Colonic mucosa (tissue), 4 donors: ENCODE measurements around the gene SYF2. TPM values are rescaled to one million over a fixed set of nuclear protein-coding genes. Genes with fewer than 3 reads are reported as not detected.
A peak's percentile ranks its signal among the peaks of the same experiment; 100 is the strongest.

Experiments used
- DNase-seq: peaks from one replicate; pipeline ENCODE4 v3.0.0-alpha.2; 2020
- H3K27ac ChIP-seq: fragments of 200-600 bp; one replicate; pipeline ENCODE4 v1.8.0; 2021
- H3K27me3 ChIP-seq: fragments of 200-600 bp; one replicate; pipeline ENCODE4 v1.8.0; 2021
- H3K36me3 ChIP-seq: fragments of 200-600 bp; one replicate; pipeline ENCODE4 v1.8.0; 2021
- H3K4me1 ChIP-seq: fragments of 200-600 bp; one replicate; pipeline ENCODE4 v1.8.0; 2021; ENCODE audit warnings: mild to moderate bottlenecking
- H3K4me3 ChIP-seq: fragments of 200-600 bp; one replicate; pipeline ENCODE4 v1.8.0; 2021
- H3K9ac ChIP-seq, 2 donors: one replicate each; pipeline ENCODE4 v1.7.0; 2013; ENCODE audit warnings: control low read depth in 2 of 2, low read depth in 2 of 2, low read length in 2 of 2
- H3K9me3 ChIP-seq: fragments of 200-600 bp; one replicate; pipeline ENCODE4 v1.8.0; 2021
- CTCF ChIP-seq: fragments of 200-600 bp; IDR thresholded peaks from one replicate; pipeline ENCODE4 v1.8.0; 2022; ENCODE audit warnings: antibody characterized with exemption, mild to moderate bottlenecking
- intact Hi-C: fragments of 100-400 bp; cut with DNase I; formaldehyde crosslinking; loops from one replicate; pipeline ENCODE4 v1.14.1; 2022
- total RNA-seq, 2 donors: library from RNA; stranded (reverse); fragmentation: NEBNext Ultra II Directional in 1 of 2; extraction: Animal tissue kit (Norgen Biotek cat#: 25700) in 1 of 2; gene quantifications; one replicate each; pipeline ENCODE4 v1.2.1, GENCODE V29; 2021
- donor health status: healthy.
- donor health status: DM: no; HTN: no; CAD: no.
- donor health status: DM: no; HTN: no; CAD: no.

The SYF2 gene
- total RNA-seq, 2 donors from 2014 or later, result 38.8 to 60.8 TPM

GRCh38 chr1:25232866-25233784, 823 bp upstream of the SYF2 start:
- Histone ChIP-seq H3K27ac (peak overlapping the region; percentile 96), H3K4me3 (peak overlapping the region; percentile 100), H3K4me1 (peaks cover 14% of the 10 kb centered on the region), H3K36me3 (peaks cover 9% of the 10 kb centered on the region), H3K27me3 (no peaks in the 10 kb centered on the region), H3K9ac (peak overlapping the region; percentile 75 to 98), H3K9me3 (no peaks in the 10 kb centered on the region)
- DNase-seq, result peak; percentile 93
- intact Hi-C loops, result no loop called here
- TF ChIP-seq CTCF, result no peak

- Histone ChIP-seq H3K4me3 (no peak overlapping the region), H3K36me3 (peaks cover 18% of the 10 kb centered on the region), H3K9me3 (no peaks in the 10 kb centered on the region), H3K9ac (no peak overlapping the region), H3K27ac (no peak overlapping the region), H3K27me3 (no peaks in the 10 kb centered on the region), H3K4me1 (no peaks in the 10 kb centered on the region)
- TF ChIP-seq CTCF, result no peak
- DNase-seq, result no peak
- intact Hi-C loops, result no loop called here
Measured at GRCh38 chr1:25223471-25223870, 8.8 kb downstream of the SYF2 start.

- no peak overlapping the region for H3K27ac ChIP-seq
- no peak overlapping the region for H3K4me3 ChIP-seq
- intact Hi-C loops, result no loop called here
- DNase-seq, result no peak
- H3K27me3 ChIP-seq, result no peaks in the 10 kb centered on the region
- H3K4me1 ChIP-seq, result no peaks in the 10 kb centered on the region
- no peaks in the 10 kb centered on the region for H3K9me3 ChIP-seq
- H3K9ac ChIP-seq, result no peak overlapping the region
- TF ChIP-seq CTCF, result no peak
- peaks cover 11% of the 10 kb centered on the region for H3K36me3 ChIP-seq
Measured at GRCh38 chr1:25222606-25223005, 9.7 kb downstream of the SYF2 start.

GRCh38 chr1:25220666-25221065, 11.6 kb downstream of the SYF2 start:
- no peaks in the 10 kb centered on the region for H3K9me3 ChIP-seq
- H3K4me3 ChIP-seq, result no peak overlapping the region
- peak; percentile 72 for DNase-seq
- no peak overlapping the region for H3K9ac ChIP-seq
- H3K27me3 ChIP-seq, result no peaks in the 10 kb centered on the region
- peak overlapping the region; percentile 59 for H3K27ac ChIP-seq
- TF ChIP-seq CTCF, result no peak
- H3K4me1 ChIP-seq, result no peaks in the 10 kb centered on the region
- no peaks in the 10 kb centered on the region for H3K36me3 ChIP-seq
- intact Hi-C loops, result no loop called here

GRCh38 chr1:25219661-25220251, 12.5 kb downstream of the SYF2 start:
- no peaks in the 10 kb centered on the region for H3K4me1 ChIP-seq
- H3K4me3 ChIP-seq, result no peak overlapping the region
- no peak for DNase-seq
- H3K9me3 ChIP-seq, result no peaks in the 10 kb centered on the region
- no peak for TF ChIP-seq CTCF
- no peaks in the 10 kb centered on the region for H3K27me3 ChIP-seq
- intact Hi-C loops, result no loop called here
- no peak overlapping the region for H3K9ac ChIP-seq
- no peaks in the 10 kb centered on the region for H3K36me3 ChIP-seq
- H3K27ac ChIP-seq, result peak overlapping the region; percentile 59
